GM18873 (cell line): Measurements from ENCODE around the gene MTCL3.

ENCODE experiments used
- ATAC-seq: cut with Tn5 transposase; IDR thresholded peaks from one replicate; pipeline ENCODE4 v1.9.1; 2021; ENCODE audit warnings: mild to moderate bottlenecking, moderate library complexity, moderate number of reproducible peaks; ENCODE audit not compliant: unreplicated experiment, low FRiP score

Gene MTCL3

GRCh38 chr6:127475135-127475822 lies 43.9 kb downstream of the MTCL3 start:
- no peak for ATAC-seq

- no peak for ATAC-seq
Measured at GRCh38 chr6:127471379-127472255, 47.5 kb downstream of the MTCL3 start.

- no peak for ATAC-seq
Measured at GRCh38 chr6:127468936-127469335, 50.2 kb downstream of the MTCL3 start.

- no peak for ATAC-seq
Measured at GRCh38 chr6:127466416-127466815, 52.7 kb downstream of the MTCL3 start.

GRCh38 chr6:127464881-127465459 lies 54.2 kb downstream of the MTCL3 start:
- peak; percentile 86 for ATAC-seq

GRCh38 chr6:127464161-127464880 lies 54.8 kb downstream of the MTCL3 start:
- ATAC-seq: no peak

- ATAC-seq: no peak
Measured at GRCh38 chr6:127463056-127463455, 56.1 kb downstream of the MTCL3 start.

GRCh38 chr6:127462376-127462775 lies 56.8 kb downstream of the MTCL3 start:
- ATAC-seq: no peak

- ATAC-seq: no peak
Measured at GRCh38 chr6:127460465-127460864, 58.7 kb downstream of the MTCL3 start.

GRCh38 chr6:127459231-127459641 lies 59.9 kb downstream of the MTCL3 start, which contains the start of gene KIAA0408:
KIAA0408 (minus strand) TSS chr6:127459389; CDS start chr6:127453981, 5,408 bp downstream.
- ATAC-seq: no peak

GRCh38 chr6:127458817-127459216 lies 60.3 kb downstream of the MTCL3 start:
- ATAC-seq: no peak

GRCh38 chr6:127458222-127458621 lies 60.9 kb downstream of the MTCL3 start:
- no peak for ATAC-seq

- no peak for ATAC-seq
Measured at GRCh38 chr6:127457456-127458064, 61.6 kb downstream of the MTCL3 start.

- ATAC-seq: no peak
Measured at GRCh38 chr6:127456465-127456864, 62.7 kb downstream of the MTCL3 start.

GRCh38 chr6:127453845-127454619 lies 65.1 kb downstream of the MTCL3 start:
- no peak for ATAC-seq

GRCh38 chr6:127452803-127453202 lies 66.3 kb downstream of the MTCL3 start:
- no peak for ATAC-seq

GRCh38 chr6:127451388-127451787 lies 67.7 kb downstream of the MTCL3 start:
- ATAC-seq: no peak

- ATAC-seq: no peak
Measured at GRCh38 chr6:127447780-127448179, 71.4 kb downstream of the MTCL3 start.

- no peak for ATAC-seq
Measured at GRCh38 chr6:127446356-127446755, 72.8 kb downstream of the MTCL3 start.
